GM12878 (cell line): ENCODE data around the gene PATJ.

Source experiments
- CTCF ChIP-seq, 3 experiments: IDR thresholded peaks in 2 of 3; conservative IDR thresholded peaks in 1 of 3; 2 replicates each; pipeline ENCODE4 v1.5.1; 2011; ENCODE audit warnings: low read depth in 3 of 3, low read length in 3 of 3, mild to moderate bottlenecking in 3 of 3, control low read depth in 2 of 3, moderate library complexity in 2 of 3, inconsistent platforms in 1 of 3, mixed read lengths in 1 of 3; ENCODE audit not compliant: control insufficient read depth in 2 of 3, insufficient read depth in 1 of 3; ENCODE audit errors: extremely low read depth in 1 of 3
- EZH2 ChIP-seq: IDR thresholded peaks from 2 replicates; pipeline ENCODE4 v1.6.1; 2012; ENCODE audit warnings: low read depth, mild to moderate bottlenecking, control low read depth, inconsistent platforms, low read length, borderline replicate concordance; ENCODE audit not compliant: control insufficient read depth
- KDM1A ChIP-seq: fragments of 200-600 bp; sonication (generic); IDR thresholded peaks from 2 replicates; pipeline ENCODE4 v1.6.1; 2016; ENCODE audit warnings: borderline replicate concordance
- MAX ChIP-seq: IDR thresholded peaks from 2 replicates; pipeline ENCODE4 v1.6.1; 2012; ENCODE audit warnings: low read depth, low read length, improper control_type of control experiment
- MEF2A ChIP-seq: IDR thresholded peaks from 2 replicates; pipeline ENCODE4 v1.6.1; 2011; ENCODE audit warnings: low read depth, mild to moderate bottlenecking, low read length, moderate library complexity; ENCODE audit not compliant: insufficient read depth
- NRF1 ChIP-seq: conservative IDR thresholded peaks from 2 replicates; pipeline ENCODE4 v1.6.1; 2011; ENCODE audit warnings: mild to moderate bottlenecking, low read depth, low read length, improper control_type of control experiment
- POLR2A ChIP-seq: IDR thresholded peaks from 2 replicates; pipeline ENCODE4 v1.6.1; 2011; ENCODE audit warnings: low read depth, mild to moderate bottlenecking, low read length
- RAD51 ChIP-seq: fragments of 450-650 bp; IDR thresholded peaks from 2 replicates; pipeline ENCODE4 v1.6.1; 2016; ENCODE audit warnings: moderate library complexity, mild to moderate bottlenecking, inconsistent platforms
- RFX5 ChIP-seq: IDR thresholded peaks from 2 replicates; pipeline ENCODE4 v1.6.1; 2011; ENCODE audit warnings: low read depth, low read length, improper control_type of control experiment
- SREBF1 ChIP-seq: IDR thresholded peaks from 2 replicates; pipeline ENCODE4 v1.6.1; 2012; ENCODE audit warnings: mild to moderate bottlenecking, low read length
- TAF1 ChIP-seq: IDR thresholded peaks from 2 replicates; pipeline ENCODE4 v1.6.1; 2011; ENCODE audit warnings: mild to moderate bottlenecking, low read depth, low read length, borderline replicate concordance
- ZNF274 ChIP-seq: IDR thresholded peaks from one replicate; pipeline ENCODE4 v1.8.0; 2011; ENCODE audit not compliant: insufficient read length, insufficient read depth

GRCh38 chr1:62198781-62199125 lies 456.5 kb downstream of the PATJ start:
- TF ChIP-seq TAF1 (no peak), SREBF1 (no peak), ZNF274 (no peak), EZH2 (no peak), POLR2A (no peak), NRF1 (no peak), CTCF (IDR thresholded peaks at IDR 0.05 in 2 of 3, conservative IDR thresholded peaks at IDR 0.05 in 1 of 3; ENCODE audit: control insufficient read depth in 2 of 3, extremely low read depth in 1 of 3, insufficient read depth in 1 of 3, low read depth in 3 of 3, low read length in 3 of 3) (no peak), KDM1A (no peak), RAD51 (no peak), MEF2A (no peak), RFX5 (no peak), MAX (no peak)
